SK-N-SH treated with all-trans-retinoic acid at 6 μM for 48 hours (cell line): Measurements from ENCODE around the gene KRTDAP.

Source experiments
- ATAC-seq: fragments of 200-7000 bp; cut with Tn5 transposase; 3 replicates; pipeline ENCODE4 v1.9.1; 2020; ENCODE audit warnings: mild to moderate bottlenecking, moderate library complexity
- ARNTL ChIP-seq: fragments of 450-650 bp; formaldehyde crosslinking; IDR thresholded peaks from 2 replicates; pipeline ENCODE4 v1.5.0; 2020; ENCODE audit warnings: low read depth, mild to moderate bottlenecking, moderate library complexity, borderline replicate concordance
- BACH2 ChIP-seq: fragments of 250-450 bp; sonication (Bioruptor Pico); IDR thresholded peaks from 2 replicates; pipeline ENCODE4 v1.9.0; 2021; ENCODE audit warnings: mild to moderate bottlenecking, borderline replicate concordance
- CSDC2 ChIP-seq: fragments of 250-450 bp; sonication (Bioruptor Pico); IDR thresholded peaks from 2 replicates; pipeline ENCODE4 v1.5.0; 2020; ENCODE audit warnings: mild to moderate bottlenecking, moderate library complexity
- GLIS3 ChIP-seq: fragments of 250-450 bp; sonication (Bioruptor Pico); IDR thresholded peaks from 2 replicates; pipeline ENCODE4 v1.5.0; 2020; ENCODE audit warnings: mild to moderate bottlenecking, moderate library complexity
- RARB ChIP-seq: fragments of 250-450 bp; sonication (Bioruptor Pico); IDR thresholded peaks from 2 replicates; pipeline ENCODE4 v1.8.0; 2021; ENCODE audit warnings: mild to moderate bottlenecking, moderate library complexity
- SNAI2 ChIP-seq: fragments of 250-450 bp; sonication (Bioruptor Pico); IDR thresholded peaks from 2 replicates; pipeline ENCODE4 v1.5.0; 2020; ENCODE audit warnings: mild to moderate bottlenecking, moderate library complexity
- ZC3H10 ChIP-seq: fragments of 250-450 bp; sonication (Bioruptor Pico); IDR thresholded peaks from 2 replicates; pipeline ENCODE4 v1.5.1; 2021; ENCODE audit warnings: mild to moderate bottlenecking, moderate library complexity
- ZFP30 ChIP-seq: fragments of 450-650 bp; formaldehyde crosslinking; IDR thresholded peaks from 2 replicates; pipeline ENCODE4 v1.5.0; 2022; ENCODE audit warnings: mild to moderate bottlenecking, moderate library complexity
- ZNF565 ChIP-seq: fragments of 450-650 bp; formaldehyde crosslinking; conservative IDR thresholded peaks from 2 replicates; pipeline ENCODE4 v1.5.0; 2020; ENCODE audit warnings: low read depth, mild to moderate bottlenecking, moderate library complexity
- ZNF70 ChIP-seq: fragments of 450-650 bp; formaldehyde crosslinking; IDR thresholded peaks from 2 replicates; pipeline ENCODE4 v1.5.0; 2020; ENCODE audit warnings: mild to moderate bottlenecking, moderate library complexity
- TF ChIP-seq, protein P1 (sequence below): fragments of 250-450 bp; sonication (Bioruptor Pico); IDR thresholded peaks from 2 replicates; pipeline ENCODE4 v1.5.1; 2020; ENCODE audit warnings: low read depth, mild to moderate bottlenecking, moderate library complexity
- TF ChIP-seq, protein P2 (sequence below): fragments of 250-450 bp; sonication (Bioruptor Pico); IDR thresholded peaks from 2 replicates; pipeline ENCODE4 v1.5.0; 2020; ENCODE audit warnings: mild to moderate bottlenecking, moderate library complexity
- TF ChIP-seq, protein P3 (sequence below): fragments of 250-450 bp; sonication (Bioruptor Pico); IDR thresholded peaks from 2 replicates; pipeline ENCODE4 v1.5.1; 2021; ENCODE audit warnings: mild to moderate bottlenecking, moderate library complexity
- TF ChIP-seq, protein P4 (sequence below): fragments of 250-450 bp; sonication (Bioruptor Pico); IDR thresholded peaks from 2 replicates; pipeline ENCODE4 v1.8.0; 2021; ENCODE audit warnings: low read depth, mild to moderate bottlenecking, moderate library complexity, borderline replicate concordance
- TF ChIP-seq, protein P5 (sequence below): fragments of 250-450 bp; sonication (Bioruptor Pico); IDR thresholded peaks from 2 replicates; pipeline ENCODE4 v1.8.0; 2020; ENCODE audit warnings: mild to moderate bottlenecking, moderate library complexity, borderline replicate concordance

KRTDAP gene

DNA sequence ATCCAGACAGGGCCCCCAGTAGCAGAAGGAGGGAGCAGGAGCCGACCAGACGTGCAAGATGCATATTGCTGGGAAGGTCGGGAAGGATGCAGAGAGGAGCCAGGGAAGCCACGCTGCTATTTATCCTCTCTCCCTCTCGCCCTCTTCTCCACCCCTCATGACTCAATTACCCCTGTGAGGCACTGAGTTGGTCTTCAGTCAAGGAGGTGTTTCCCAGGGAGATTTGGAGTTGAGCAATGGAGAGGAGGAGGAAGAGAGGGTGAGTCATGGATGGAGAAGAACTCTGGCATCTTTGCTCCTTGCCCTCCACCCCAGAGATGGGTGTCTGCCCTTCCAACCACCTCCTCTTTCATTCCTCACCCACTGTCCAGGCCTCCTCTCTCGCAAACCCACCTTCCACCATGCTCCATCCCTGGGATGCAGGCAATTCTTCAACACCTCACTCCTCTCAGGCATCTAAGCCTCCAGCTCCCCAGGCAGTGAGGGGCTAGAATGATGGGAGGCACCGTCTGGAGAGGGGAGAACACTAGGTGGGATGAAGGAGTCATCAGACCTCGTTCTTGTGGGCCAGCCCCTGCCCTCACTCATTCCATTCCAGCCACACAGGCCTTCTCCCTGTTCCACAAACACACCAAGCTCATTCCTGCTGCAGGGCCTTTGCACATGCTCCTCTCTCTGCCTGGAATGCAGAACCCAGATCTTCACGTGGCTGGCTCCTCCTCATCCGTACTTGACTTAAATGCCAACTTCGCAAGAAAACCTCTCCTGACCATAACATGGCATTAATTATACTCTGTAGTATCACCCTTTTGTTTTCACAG lies 38.2 kb upstream of the KRTDAP start, which contains the start of gene SBSN:
Gene SBSN, minus strand, starts transcription at position 94 of the 821 bp plus-strand sequence. Its CDS starts 30 bp downstream, at position 64.
- no peak for ATAC-seq
- TF ChIP-seq ARNTL (no peak), GLIS3 (CRISPR knock-in tag) (no peak)

DNA sequence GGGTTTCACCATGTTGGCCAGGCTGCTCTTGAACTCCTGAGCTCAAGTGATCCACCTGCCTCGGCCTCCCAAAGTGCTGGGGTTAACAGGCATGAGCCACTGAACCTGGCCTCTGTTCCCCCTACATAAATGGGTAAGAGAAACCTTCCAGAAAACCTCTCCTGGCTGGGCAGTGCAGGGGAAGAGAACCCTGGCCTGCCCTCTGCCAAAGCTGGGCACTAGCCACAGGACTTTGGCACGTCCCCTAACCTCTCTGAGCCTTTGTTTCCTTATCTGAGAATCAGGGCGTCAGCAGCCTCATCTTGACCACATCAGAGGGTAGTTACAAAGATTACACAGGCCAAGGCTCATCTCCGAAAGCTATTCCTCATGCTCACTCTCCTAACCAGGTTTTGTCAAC lies 35.6 kb upstream of the KRTDAP start:
- TF ChIP-seq, protein P1, sequence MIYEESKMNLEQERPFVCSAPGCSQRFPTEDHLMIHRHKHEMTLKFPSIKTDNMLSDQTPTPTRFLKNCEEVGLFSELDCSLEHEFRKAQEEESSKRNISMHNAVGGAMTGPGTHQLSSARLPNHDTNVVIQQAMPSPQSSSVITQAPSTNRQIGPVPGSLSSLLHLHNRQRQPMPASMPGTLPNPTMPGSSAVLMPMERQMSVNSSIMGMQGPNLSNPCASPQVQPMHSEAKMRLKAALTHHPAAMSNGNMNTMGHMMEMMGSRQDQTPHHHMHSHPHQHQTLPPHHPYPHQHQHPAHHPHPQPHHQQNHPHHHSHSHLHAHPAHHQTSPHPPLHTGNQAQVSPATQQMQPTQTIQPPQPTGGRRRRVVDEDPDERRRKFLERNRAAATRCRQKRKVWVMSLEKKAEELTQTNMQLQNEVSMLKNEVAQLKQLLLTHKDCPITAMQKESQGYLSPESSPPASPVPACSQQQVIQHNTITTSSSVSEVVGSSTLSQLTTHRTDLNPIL (CRISPR knock-in tag), result no peak
- TF ChIP-seq ZC3H10 (CRISPR knock-in tag) (no peak), BACH2 (no peak), GLIS3 (CRISPR knock-in tag) (no peak), SNAI2 (no peak)
- TF ChIP-seq, protein P2, sequence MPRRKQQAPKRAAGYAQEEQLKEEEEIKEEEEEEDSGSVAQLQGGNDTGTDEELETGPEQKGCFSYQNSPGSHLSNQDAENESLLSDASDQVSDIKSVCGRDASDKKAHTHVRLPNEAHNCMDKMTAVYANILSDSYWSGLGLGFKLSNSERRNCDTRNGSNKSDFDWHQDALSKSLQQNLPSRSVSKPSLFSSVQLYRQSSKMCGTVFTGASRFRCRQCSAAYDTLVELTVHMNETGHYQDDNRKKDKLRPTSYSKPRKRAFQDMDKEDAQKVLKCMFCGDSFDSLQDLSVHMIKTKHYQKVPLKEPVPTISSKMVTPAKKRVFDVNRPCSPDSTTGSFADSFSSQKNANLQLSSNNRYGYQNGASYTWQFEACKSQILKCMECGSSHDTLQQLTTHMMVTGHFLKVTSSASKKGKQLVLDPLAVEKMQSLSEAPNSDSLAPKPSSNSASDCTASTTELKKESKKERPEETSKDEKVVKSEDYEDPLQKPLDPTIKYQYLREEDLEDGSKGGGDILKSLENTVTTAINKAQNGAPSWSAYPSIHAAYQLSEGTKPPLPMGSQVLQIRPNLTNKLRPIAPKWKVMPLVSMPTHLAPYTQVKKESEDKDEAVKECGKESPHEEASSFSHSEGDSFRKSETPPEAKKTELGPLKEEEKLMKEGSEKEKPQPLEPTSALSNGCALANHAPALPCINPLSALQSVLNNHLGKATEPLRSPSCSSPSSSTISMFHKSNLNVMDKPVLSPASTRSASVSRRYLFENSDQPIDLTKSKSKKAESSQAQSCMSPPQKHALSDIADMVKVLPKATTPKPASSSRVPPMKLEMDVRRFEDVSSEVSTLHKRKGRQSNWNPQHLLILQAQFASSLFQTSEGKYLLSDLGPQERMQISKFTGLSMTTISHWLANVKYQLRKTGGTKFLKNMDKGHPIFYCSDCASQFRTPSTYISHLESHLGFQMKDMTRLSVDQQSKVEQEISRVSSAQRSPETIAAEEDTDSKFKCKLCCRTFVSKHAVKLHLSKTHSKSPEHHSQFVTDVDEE (CRISPR knock-in tag), result no peak
- TF ChIP-seq, protein P3, sequence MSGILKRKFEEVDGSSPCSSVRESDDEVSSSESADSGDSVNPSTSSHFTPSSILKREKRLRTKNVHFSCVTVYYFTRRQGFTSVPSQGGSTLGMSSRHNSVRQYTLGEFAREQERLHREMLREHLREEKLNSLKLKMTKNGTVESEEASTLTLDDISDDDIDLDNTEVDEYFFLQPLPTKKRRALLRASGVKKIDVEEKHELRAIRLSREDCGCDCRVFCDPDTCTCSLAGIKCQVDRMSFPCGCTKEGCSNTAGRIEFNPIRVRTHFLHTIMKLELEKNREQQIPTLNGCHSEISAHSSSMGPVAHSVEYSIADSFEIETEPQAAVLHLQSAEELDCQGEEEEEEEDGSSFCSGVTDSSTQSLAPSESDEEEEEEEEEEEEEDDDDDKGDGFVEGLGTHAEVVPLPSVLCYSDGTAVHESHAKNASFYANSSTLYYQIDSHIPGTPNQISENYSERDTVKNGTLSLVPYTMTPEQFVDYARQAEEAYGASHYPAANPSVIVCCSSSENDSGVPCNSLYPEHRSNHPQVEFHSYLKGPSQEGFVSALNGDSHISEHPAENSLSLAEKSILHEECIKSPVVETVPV (CRISPR knock-in tag), result no peak
- ATAC-seq, result no peak

DNA sequence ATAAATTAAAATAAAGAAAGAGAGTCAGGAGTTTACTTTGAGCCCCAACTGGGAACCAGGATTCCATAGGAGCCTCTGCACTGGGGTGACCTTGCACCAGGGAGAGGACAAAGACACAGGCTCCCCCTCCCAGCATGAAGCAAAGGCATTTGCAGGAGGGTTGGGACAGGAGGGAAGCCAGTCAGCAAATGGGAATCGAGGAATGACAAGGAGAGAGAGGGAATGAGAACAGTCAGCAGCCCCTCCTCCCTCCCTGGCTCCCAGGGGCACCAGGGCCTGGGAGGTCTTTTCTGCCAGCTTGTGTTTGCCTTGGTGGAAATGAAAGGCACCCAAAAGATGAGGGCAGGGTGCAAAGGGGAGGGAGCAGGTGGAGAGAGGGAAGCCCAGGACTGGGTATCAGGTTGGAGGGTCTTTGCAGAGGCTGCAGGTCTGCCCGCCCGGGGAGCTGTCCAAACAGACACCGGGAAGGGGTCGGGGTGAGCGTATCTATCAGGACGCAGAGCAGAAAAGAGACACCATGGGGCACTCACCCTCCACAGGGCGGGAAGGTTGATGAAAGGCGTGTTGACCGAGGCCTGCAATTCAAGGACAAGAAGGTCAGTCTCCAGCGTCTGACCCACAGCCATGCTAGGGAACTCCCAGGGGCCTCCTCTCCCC lies 34.0 kb upstream of the KRTDAP start:
- ATAC-seq, result no peak
- TF ChIP-seq ZFP30 (CRISPR knock-in tag), result no peak
- no peak for TF ChIP-seq ARNTL
- no peak for TF ChIP-seq ZC3H10 (CRISPR knock-in tag)
- TF ChIP-seq ZNF565, result no peak
- TF ChIP-seq, protein P4, sequence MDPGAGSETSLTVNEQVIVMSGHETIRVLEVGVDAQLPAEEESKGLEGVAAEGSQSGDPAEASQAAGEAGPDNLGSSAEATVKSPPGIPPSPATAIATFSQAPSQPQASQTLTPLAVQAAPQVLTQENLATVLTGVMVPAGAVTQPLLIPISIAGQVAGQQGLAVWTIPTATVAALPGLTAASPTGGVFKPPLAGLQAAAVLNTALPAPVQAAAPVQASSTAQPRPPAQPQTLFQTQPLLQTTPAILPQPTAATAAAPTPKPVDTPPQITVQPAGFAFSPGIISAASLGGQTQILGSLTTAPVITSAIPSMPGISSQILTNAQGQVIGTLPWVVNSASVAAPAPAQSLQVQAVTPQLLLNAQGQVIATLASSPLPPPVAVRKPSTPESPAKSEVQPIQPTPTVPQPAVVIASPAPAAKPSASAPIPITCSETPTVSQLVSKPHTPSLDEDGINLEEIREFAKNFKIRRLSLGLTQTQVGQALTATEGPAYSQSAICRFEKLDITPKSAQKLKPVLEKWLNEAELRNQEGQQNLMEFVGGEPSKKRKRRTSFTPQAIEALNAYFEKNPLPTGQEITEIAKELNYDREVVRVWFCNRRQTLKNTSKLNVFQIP (CRISPR knock-in tag), result no peak
- TF ChIP-seq, protein P3 (CRISPR knock-in tag), result no peak
- no peak for TF ChIP-seq ZNF70 (CRISPR knock-in tag)
- TF ChIP-seq BACH2, result no peak
- no peak for TF ChIP-seq CSDC2 (CRISPR knock-in tag)

DNA sequence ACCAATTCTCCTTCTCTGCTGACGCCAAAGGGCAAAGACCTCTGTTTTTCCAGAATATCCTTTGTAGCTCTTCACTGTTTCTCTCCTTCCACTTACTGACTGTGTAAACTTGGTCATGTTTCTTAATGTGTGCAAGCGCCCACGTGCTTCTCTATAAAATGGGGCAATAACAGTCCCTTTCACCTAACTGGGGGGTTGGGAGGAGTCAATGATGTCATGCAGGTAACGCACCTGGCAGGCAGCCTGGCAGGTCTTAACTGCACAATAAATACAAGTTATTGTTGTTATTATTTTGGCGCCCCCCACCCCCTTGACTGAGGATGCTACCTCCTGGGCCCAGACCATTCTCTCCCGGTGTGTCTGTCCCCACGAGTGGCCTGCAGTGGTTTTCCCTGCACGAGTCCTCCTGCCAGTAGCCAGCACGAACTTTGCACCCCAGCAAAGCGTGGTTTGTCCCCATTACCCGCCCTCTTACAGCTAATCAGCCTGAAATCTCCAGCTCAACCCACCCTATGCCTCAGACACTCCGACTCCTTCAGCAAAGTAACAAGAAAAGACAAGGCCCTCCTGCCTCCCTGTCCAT lies 32.6 kb upstream of the KRTDAP start:
- TF ChIP-seq RARB, result no peak
- TF ChIP-seq, protein P5, sequence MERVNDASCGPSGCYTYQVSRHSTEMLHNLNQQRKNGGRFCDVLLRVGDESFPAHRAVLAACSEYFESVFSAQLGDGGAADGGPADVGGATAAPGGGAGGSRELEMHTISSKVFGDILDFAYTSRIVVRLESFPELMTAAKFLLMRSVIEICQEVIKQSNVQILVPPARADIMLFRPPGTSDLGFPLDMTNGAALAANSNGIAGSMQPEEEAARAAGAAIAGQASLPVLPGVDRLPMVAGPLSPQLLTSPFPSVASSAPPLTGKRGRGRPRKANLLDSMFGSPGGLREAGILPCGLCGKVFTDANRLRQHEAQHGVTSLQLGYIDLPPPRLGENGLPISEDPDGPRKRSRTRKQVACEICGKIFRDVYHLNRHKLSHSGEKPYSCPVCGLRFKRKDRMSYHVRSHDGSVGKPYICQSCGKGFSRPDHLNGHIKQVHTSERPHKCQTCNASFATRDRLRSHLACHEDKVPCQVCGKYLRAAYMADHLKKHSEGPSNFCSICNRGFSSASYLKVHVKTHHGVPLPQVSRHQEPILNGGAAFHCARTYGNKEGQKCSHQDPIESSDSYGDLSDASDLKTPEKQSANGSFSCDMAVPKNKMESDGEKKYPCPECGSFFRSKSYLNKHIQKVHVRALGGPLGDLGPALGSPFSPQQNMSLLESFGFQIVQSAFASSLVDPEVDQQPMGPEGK, result no peak
- TF ChIP-seq, all 23 proteins: peak for 0
- no peak for ATAC-seq
